Uterus (tissue), 2 donors: ENCODE data around the gene KMT2D.

Source experiments
- POLR2A ChIP-seq, 2 donors: fragments of 450-650 bp; IDR thresholded peaks; one replicate each; pipeline ENCODE4 v1.6.1; 2016; ENCODE audit warnings: antibody characterized with exemption in 2 of 2, mild to moderate bottlenecking in 1 of 2, moderate library complexity in 1 of 2
- TF ChIP-seq, protein P1 (sequence below), 4 experiments: fragments of 200-600 bp in 2 of 4; fragments of 450-650 bp in 2 of 4; sonication (generic) in 2 of 4; IDR thresholded peaks; one replicate each; pipeline ENCODE4 v1.5.1; 2016 to 2019; ENCODE audit warnings: antibody characterized with exemption in 4 of 4, mild to moderate bottlenecking in 2 of 4, moderate library complexity in 1 of 4

- TF ChIP-seq, protein P1, sequence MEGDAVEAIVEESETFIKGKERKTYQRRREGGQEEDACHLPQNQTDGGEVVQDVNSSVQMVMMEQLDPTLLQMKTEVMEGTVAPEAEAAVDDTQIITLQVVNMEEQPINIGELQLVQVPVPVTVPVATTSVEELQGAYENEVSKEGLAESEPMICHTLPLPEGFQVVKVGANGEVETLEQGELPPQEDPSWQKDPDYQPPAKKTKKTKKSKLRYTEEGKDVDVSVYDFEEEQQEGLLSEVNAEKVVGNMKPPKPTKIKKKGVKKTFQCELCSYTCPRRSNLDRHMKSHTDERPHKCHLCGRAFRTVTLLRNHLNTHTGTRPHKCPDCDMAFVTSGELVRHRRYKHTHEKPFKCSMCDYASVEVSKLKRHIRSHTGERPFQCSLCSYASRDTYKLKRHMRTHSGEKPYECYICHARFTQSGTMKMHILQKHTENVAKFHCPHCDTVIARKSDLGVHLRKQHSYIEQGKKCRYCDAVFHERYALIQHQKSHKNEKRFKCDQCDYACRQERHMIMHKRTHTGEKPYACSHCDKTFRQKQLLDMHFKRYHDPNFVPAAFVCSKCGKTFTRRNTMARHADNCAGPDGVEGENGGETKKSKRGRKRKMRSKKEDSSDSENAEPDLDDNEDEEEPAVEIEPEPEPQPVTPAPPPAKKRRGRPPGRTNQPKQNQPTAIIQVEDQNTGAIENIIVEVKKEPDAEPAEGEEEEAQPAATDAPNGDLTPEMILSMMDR (IDR thresholded peaks at IDR 0.05) = no peak
- no peak for TF ChIP-seq POLR2A (IDR thresholded peaks at IDR 0.05)
Measured at GRCh38 chr12:49066120-49066519, 5.5 kb upstream of the KMT2D start.
